Pancreas (tissue), 10 donors: ENCODE measurements around the gene MAP3K6. TPM values are rescaled to one million over a fixed set of nuclear protein-coding genes. Genes with fewer than 3 reads are reported as not detected.

Experiments
- ATAC-seq, 4 donors: fragments of 200-7000 bp; cut with Tn5 transposase; one replicate each; pipeline versions ENCODE4 v1.8.0 to v1.9.1; 2020; ENCODE audit warnings: mild to moderate bottlenecking in 4 of 4, moderate library complexity in 4 of 4
- DNase-seq, 6 donors: peaks; one replicate each; pipeline ENCODE4 v3.0.0-alpha.2; 2020
- FAIRE-seq: peaks from 2 replicates; lab custom pipeline; 2012; peaks lifted over from hg19 to GRCh38; lab: Jason Lieb, UNC
- H3K27ac ChIP-seq, 4 donors: fragments of 200-600 bp; sonication (generic); 1 replicate in 3 of 4; 2 replicates in 1 of 4; pipeline versions ENCODE4 v1.5.0 to v1.8.0; 2020
- H3K27me3 ChIP-seq, 4 donors: fragments of 200-600 bp; one replicate each; pipeline ENCODE4 v1.8.0; 2021
- H3K36me3 ChIP-seq, 3 donors: fragments of 200-600 bp; sonication (generic) in 1 of 3; one replicate each; pipeline versions ENCODE4 v1.5.0 to v1.8.0; 2020 to 2021
- H3K4me1 ChIP-seq, 3 donors: fragments of 200-600 bp; one replicate each; pipeline ENCODE4 v1.8.0; 2021
- H3K4me3 ChIP-seq, 4 donors: fragments of 200-600 bp; sonication (generic) in 2 of 4; one replicate each; pipeline versions ENCODE4 v1.5.0 to v1.8.0; 2020 to 2021
- H3K9me3 ChIP-seq, 4 donors: fragments of 200-600 bp; one replicate each; pipeline ENCODE4 v1.8.0; 2021
- CTCF ChIP-seq, 4 donors: fragments of 200-600 bp; sonication (generic) in 3 of 4; IDR thresholded peaks; one replicate each; pipeline versions ENCODE4 v1.5.0 to v1.8.0; 2021; ENCODE audit warnings: antibody characterized with exemption in 4 of 4
- WGBS, 2 donors: extraction: QIAGEN DNeasy Blood & Tissue Kit; methylation state at CpG; one replicate each; pipeline ENCODE4 v1.1.7; 2013; 5-methylcytosine and 5-hydroxymethylcytosine counted together
- intact Hi-C, 3 donors: fragments of 100-400 bp; cut with DNase I; formaldehyde crosslinking; loops; one replicate each; pipeline versions ENCODE4 v1.11.1 to v1.14.2; 2022
- polyA plus RNA-seq, 2 donors: library from polyadenylated mRNA; stranded (reverse); fragments of 200-250 nt; gene quantifications; one replicate each; pipeline ENCODE4 v1.2.3, GENCODE V29; 2013
- total RNA-seq, 6 donors: library from RNA; stranded (reverse); fragmentation: NEBNext Ultra II Directional in 4 of 6; extraction: Animal tissue kit (Norgen Biotek cat#: 25700) in 4 of 6; gene quantifications; one replicate each; pipeline versions ENCODE4 v1.2.1 to v1.2.4, GENCODE V29; 2021 to 2023
- donor health status: healthy with polysubstance abuse.
- donor health status: DM: no; HTN: no; CAD: no; lungs with moderate emphysema.
- donor health status: DM: no; HTN: no; CAD: no.
- donor health status: control.
- donor health status: control.
- donor health status: Bipolar disorder and iron deficiency.
- donor health status: DM: yes; HTN: yes; CAD: no.
- donor health status: DM: no; HTN: no; CAD: no.
- donor health status: DM: no; HTN: no; CAD: no.
- donor health status: DM: yes; HTN: yes; CAD: no.

Gene MAP3K6
- total and polyA plus RNA-seq, 8 donors, result 4.7 to 65.7 (median 10.1) TPM

- Histone ChIP-seq H3K9me3 (no peaks in the 10 kb centered on the region), H3K36me3 (no peaks in the 10 kb centered on the region), H3K27ac (no peak overlapping the region), H3K4me3 (no peak overlapping the region), H3K4me1 (peaks cover 0 to 10% (median 0%) of the 10 kb centered on the region in 3 donors), H3K27me3 (no peaks in the 10 kb centered on the region)
- intact Hi-C loops, result loop anchor here in 1 of 3 donors (5.0 kb wide), 1 partner anchor 207 kb away; no protein-coding TSS in a partner anchor
- 26 to 33% methylated on average over 13 of the region's 13 CpGs for WGBS, 2 donors
- TF ChIP-seq CTCF (IDR thresholded peaks at IDR 0.05), result no peak
- ATAC-seq (peak in 1 of 4 donors; percentile 1), FAIRE-seq (no peak), DNase-seq (no peak)
These were observed 33.6 kb upstream of the MAP3K6 start for GRCh38 chr1:27400082-27400962.

GRCh38 chr1:27399251-27400025, 32.7 kb upstream of the MAP3K6 start:
- TF ChIP-seq CTCF (IDR thresholded peaks at IDR 0.05), result no peak
- no peak for DNase-seq
- H3K9me3 ChIP-seq, result no peaks in the 10 kb centered on the region
- no peak for ATAC-seq
- no peak overlapping the region for H3K4me3 ChIP-seq
- WGBS, 2 donors, result 34 to 35% methylated on average over 19 of the region's 19 CpGs
- H3K4me1 ChIP-seq, result peaks cover 0 to 10% (median 0%) of the 10 kb centered on the region in 3 donors
- no peak overlapping the region for H3K27ac ChIP-seq
- no peak for FAIRE-seq
- no peaks in the 10 kb centered on the region for H3K36me3 ChIP-seq
- intact Hi-C loops, result loop anchor here in 2 of 3 donors (5.0 to 10.0 kb wide), 2 partner anchors 95 to 208 kb away; no protein-coding TSS in a partner anchor
- no peaks in the 10 kb centered on the region for H3K27me3 ChIP-seq

- Histone ChIP-seq H3K4me3 (no peak overlapping the region), H3K4me1 (peaks cover 0 to 10% (median 0%) of the 10 kb centered on the region in 3 donors), H3K27me3 (no peaks in the 10 kb centered on the region), H3K27ac (no peak overlapping the region), H3K9me3 (no peaks in the 10 kb centered on the region), H3K36me3 (no peaks in the 10 kb centered on the region)
- intact Hi-C loops, result loop anchor here in 1 of 3 donors (10.0 kb wide), 1 partner anchor 94 kb away; no protein-coding TSS in a partner anchor
- no peak for TF ChIP-seq CTCF (IDR thresholded peaks at IDR 0.05)
- ATAC-seq, result no peak
- WGBS, 2 donors, result 53 to 70% methylated on average over 4 of the region's 4 CpGs
- FAIRE-seq, result no peak
- DNase-seq, result no peak
These were observed 31.8 kb upstream of the MAP3K6 start for GRCh38 chr1:27398405-27399149.

GRCh38 chr1:27397749-27398148, 31.0 kb upstream of the MAP3K6 start:
- FAIRE-seq (no peak), ATAC-seq (no peak), DNase-seq (no peak)
- Histone ChIP-seq H3K4me3 (no peak overlapping the region), H3K27me3 (no peaks in the 10 kb centered on the region), H3K4me1 (peaks cover 0 to 8% (median 0%) of the 10 kb centered on the region in 3 donors), H3K27ac (no peak overlapping the region), H3K9me3 (no peaks in the 10 kb centered on the region), H3K36me3 (no peaks in the 10 kb centered on the region)
- intact Hi-C loops, result loop anchor here in 1 of 3 donors (10.0 kb wide), 1 partner anchor 93 kb away; no protein-coding TSS in a partner anchor
- TF ChIP-seq CTCF (IDR thresholded peaks at IDR 0.05), result no peak
- 51 to 58% methylated on average over 7 of the region's 7 CpGs for WGBS, 2 donors
